Right cardiac atrium (tissue), 5 donors: Measurements from ENCODE around the gene ESR2. TPM values are rescaled to one million over a fixed set of nuclear protein-coding genes. Genes with fewer than 3 reads are reported as not detected.

Experiments
- ATAC-seq, 2 donors: fragments of 200-7000 bp; cut with Tn5 transposase; one replicate each; pipeline versions ENCODE4 v1.8.0 to v1.9.1; 2020; ENCODE audit warnings: moderate library complexity in 2 of 2, mild to moderate bottlenecking in 1 of 2
- DNase-seq, 3 donors: peaks; one replicate each; pipeline ENCODE4 v3.0.0-alpha.2; 2020
- H3K27ac ChIP-seq: one replicate; pipeline ENCODE4 v1.5.1; 2013; ENCODE audit warnings: mild to moderate bottlenecking, low read length, control low read depth, moderate library complexity
- H3K27me3 ChIP-seq: one replicate; pipeline ENCODE4 v1.6.1; 2013; ENCODE audit not compliant: control insufficient read depth, insufficient read depth
- H3K4me1 ChIP-seq: one replicate; pipeline ENCODE4 v1.6.1; 2013; ENCODE audit warnings: low read length; ENCODE audit not compliant: control insufficient read depth, insufficient read depth
- H3K4me3 ChIP-seq: one replicate; pipeline ENCODE4 v1.5.1; 2013; ENCODE audit warnings: low read length, control low read depth
- H3K9me3 ChIP-seq: one replicate; pipeline ENCODE4 v1.6.1; 2013; ENCODE audit warnings: low read length; ENCODE audit not compliant: control insufficient read depth
- WGBS: extraction: QIAGEN DNeasy Blood & Tissue Kit; methylation state at CpG from one replicate; pipeline ENCODE4 v1.1.7; 2013; 5-methylcytosine and 5-hydroxymethylcytosine counted together
- intact Hi-C, 4 donors: fragments of 100-400 bp; cut with DNase I; formaldehyde crosslinking; loops; one replicate each; pipeline versions ENCODE4 v1.11.0 to v1.14.0; 2022 to 2023
- polyA plus RNA-seq: library from polyadenylated mRNA; stranded (reverse); fragments of 200-250 nt; gene quantifications from one replicate; pipeline ENCODE4 v1.2.3, GENCODE V29; 2013
- total RNA-seq, 4 donors: library from RNA; stranded (reverse); fragmentation: NEBNext Ultra II Directional; extraction: Animal tissue kit (Norgen Biotek cat#: 25700); gene quantifications; one replicate each; pipeline ENCODE4 v1.2.1, GENCODE V29; 2021
- donor health status: healthy with polysubstance abuse.
- donor health status: DM: no; HTN: yes; CAD: no.
- donor health status: DM: no; HTN: no; CAD: no.
- donor health status: DM: no; HTN: yes; CAD: no; lungs with severe emphysema.
- donor health status: DM: yes; HTN: yes; CAD: no.

Gene ESR2
- total and polyA plus RNA-seq, 5 donors = 0.11 to 0.60 (median 0.32) TPM

DNA sequence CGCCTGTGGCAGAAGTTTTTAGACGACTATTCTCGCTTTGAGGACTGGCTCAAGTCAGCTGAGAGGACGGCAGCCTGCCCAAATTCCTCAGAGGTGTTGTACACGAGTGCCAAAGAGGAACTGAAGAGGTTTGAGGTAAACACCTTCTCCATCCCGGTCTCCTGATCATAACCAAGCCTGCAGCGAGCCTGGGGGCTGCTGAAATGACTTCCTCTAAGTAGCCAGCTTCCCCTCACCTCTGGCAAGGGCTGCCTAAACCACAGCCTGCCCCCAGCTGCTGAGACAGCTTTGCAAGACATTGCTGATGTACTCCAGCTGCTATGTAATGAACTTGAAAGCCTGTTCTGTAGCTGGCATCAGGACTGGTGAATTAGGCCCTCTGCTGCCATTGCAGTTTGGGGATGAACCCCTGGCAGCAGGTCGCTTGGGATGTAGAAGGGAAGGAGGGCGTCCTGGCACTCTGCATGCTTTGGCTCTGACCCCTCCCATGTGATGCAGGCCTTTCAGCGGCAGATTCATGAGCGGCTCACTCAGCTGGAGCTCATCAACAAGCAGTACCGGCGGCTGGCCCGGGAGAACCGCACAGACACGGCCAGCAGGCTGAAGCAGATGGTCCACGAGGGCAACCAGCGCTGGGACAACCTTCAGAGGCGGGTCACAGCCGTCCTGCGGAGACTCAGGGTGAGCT, 84.6 kb downstream of the ESR2 start:
- peak overlapping the region; percentile 79 for H3K27ac ChIP-seq
- WGBS = 40% methylated on average over 21 of the region's 21 CpGs
- DNase-seq (peak; percentile 62 to 87 (median 86)), ATAC-seq (peak; percentile 74 to 82)
- intact Hi-C loops = no loop called here
- H3K9me3 ChIP-seq = no peaks in the 10 kb centered on the region
- no peaks in the 10 kb centered on the region for H3K27me3 ChIP-seq
- peaks cover 4% of the 10 kb centered on the region for H3K4me1 ChIP-seq
- no peak overlapping the region for H3K4me3 ChIP-seq

DNA sequence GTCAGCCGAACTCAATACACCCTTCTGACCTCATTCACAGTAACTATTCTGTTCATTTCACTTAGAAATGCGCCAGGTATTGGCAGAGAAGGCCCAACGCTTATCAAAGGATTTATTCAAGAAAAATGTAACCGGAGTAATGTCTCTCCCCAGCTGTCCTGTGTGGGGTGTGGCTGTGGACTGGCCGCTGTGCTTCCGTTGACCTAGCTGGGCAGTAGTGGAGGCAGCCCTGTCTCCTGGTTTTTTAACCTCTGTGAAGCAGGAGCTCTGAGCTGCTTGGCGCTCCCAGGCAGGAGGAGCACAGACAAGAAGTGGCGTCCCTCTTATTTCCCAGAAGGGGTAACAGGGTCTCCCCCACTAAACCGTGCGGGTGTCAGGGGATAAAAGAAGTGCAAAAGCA, 85.2 kb downstream of the ESR2 start:
- no peak for DNase-seq
- intact Hi-C loops = no loop called here
- Histone ChIP-seq H3K27me3 (no peaks in the 10 kb centered on the region), H3K27ac (peak overlapping the region; percentile 79), H3K9me3 (no peaks in the 10 kb centered on the region), H3K4me3 (no peak overlapping the region), H3K4me1 (peaks cover 4% of the 10 kb centered on the region)
- 62% methylated on average over 10 of the region's 10 CpGs for WGBS
- peak; percentile 22 to 45 for ATAC-seq

DNA sequence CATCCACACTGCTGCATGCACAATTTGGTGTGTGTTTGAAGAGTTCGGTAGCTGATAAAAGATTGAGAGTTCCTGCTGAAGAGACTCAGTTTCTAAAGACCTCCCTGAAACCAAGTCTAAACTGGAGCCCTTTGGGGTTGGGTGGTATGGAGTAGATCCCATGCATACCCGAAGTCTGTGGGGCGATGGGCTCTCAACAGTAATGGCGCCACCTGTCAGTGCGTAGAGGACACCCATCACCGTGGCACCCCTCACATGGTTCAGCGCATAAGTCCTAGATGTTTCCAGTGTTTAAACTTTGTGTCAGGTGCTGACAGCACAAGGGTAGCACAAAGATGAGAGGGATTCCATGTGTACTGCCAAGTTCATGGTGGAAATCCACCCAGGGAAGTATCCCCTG, 85.9 kb downstream of the ESR2 start:
- H3K27ac ChIP-seq = no peak overlapping the region
- intact Hi-C loops = no loop called here
- ATAC-seq (no peak), DNase-seq (no peak)
- no peaks in the 10 kb centered on the region for H3K27me3 ChIP-seq
- 96% methylated on average over 7 of the region's 7 CpGs for WGBS
- H3K9me3 ChIP-seq = no peaks in the 10 kb centered on the region
- no peak overlapping the region for H3K4me3 ChIP-seq
- peaks cover 4% of the 10 kb centered on the region for H3K4me1 ChIP-seq

DNA sequence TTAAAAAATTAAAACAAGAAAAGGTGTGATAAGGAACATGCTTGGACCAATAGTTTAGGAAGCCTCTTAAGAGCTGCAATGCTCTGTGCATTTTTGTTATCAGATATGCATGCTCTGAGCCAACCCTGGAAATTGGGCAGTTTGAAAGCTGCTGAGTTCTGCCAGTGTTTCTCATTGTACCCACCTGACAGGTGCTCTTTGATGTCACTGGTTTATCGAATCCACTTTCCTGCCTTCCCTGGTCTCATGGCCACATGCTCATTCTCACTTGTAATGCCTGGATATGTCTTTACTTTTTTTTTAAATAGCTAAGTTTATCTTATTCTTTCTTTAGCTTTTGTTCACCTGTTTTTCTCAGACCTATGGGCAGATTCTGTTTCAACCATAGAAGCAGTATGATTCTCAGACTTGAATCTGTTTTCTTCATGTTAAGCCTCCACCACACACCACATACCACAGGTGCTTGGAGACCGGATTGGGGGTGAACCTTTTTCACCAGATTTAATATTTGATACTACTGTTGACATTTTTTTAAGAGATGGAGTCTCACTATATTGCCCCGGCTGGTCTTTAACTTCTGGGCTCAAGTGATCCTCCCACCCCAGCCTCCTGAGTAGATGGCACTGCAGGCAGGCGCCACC, 90.7 kb downstream of the ESR2 start:
- intact Hi-C loops = no loop called here
- Histone ChIP-seq H3K9me3 (no peaks in the 10 kb centered on the region), H3K27ac (no peak overlapping the region), H3K4me1 (peaks cover 8% of the 10 kb centered on the region), H3K27me3 (no peaks in the 10 kb centered on the region), H3K4me3 (no peak overlapping the region)
- DNase-seq (no peak), ATAC-seq (no peak)
- WGBS = 98% methylated on average over 4 of the region's 4 CpGs

DNA sequence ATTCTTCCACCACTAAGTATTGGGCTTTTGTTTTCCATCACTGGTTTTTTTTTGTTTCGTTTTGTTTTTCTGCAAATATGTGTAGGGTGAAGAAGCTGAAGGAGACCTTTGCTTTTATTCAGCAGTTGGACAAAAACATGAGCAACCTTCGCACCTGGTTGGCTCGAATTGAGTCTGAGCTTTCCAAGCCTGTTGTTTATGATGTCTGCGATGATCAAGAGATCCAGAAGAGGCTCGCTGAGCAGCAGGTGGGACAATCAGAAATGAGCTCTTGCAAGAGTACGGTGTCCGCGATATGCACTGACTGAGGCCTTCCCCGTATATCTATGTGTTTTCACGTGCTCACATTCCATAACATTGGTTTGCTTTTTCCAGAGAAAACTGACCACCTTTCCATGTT, 91.5 kb downstream of the ESR2 start:
- DNase-seq (no peak), ATAC-seq (no peak)
- H3K9me3 ChIP-seq = no peaks in the 10 kb centered on the region
- 88% methylated on average over 10 of the region's 10 CpGs for WGBS
- H3K4me1 ChIP-seq = peaks cover 8% of the 10 kb centered on the region
- no peak overlapping the region for H3K4me3 ChIP-seq
- intact Hi-C loops = no loop called here
- no peaks in the 10 kb centered on the region for H3K27me3 ChIP-seq
- H3K27ac ChIP-seq = no peak overlapping the region

DNA sequence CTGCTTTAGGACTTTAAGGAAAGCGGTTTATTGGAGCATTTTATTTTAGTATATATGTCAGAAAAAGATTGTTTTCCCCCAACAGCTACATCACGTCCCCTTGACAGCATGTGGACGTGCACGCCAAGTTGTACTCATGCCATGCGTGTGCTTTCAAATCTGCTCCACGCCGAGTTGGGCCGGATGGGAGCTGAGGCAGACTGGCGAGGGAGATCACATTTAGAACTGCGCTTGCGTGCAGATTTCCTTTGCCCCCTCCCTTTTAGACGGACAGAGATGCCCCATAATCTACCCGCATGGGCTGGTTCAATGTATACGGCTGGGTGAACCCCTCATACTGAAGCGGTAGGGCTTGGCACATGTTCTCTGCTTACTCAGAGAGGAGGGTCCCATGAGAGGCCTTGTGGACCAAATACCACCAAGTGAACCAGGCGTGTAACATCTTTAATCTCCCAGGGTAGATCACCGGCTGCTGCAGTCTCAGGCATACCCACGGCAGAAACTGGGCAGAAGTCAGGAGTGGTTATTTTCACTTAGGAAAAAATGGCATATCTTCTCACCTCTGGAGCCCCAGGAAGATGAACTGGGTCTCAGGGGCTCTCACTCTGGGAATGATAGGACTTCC, 92.1 kb downstream of the ESR2 start:
- H3K4me3 ChIP-seq = no peak overlapping the region
- ATAC-seq (no peak), DNase-seq (peak in 2 of 3 donors; percentile 56 to 65)
- peaks cover 8% of the 10 kb centered on the region for H3K4me1 ChIP-seq
- H3K9me3 ChIP-seq = no peaks in the 10 kb centered on the region
- no peak overlapping the region for H3K27ac ChIP-seq
- H3K27me3 ChIP-seq = no peaks in the 10 kb centered on the region
- intact Hi-C loops = no loop called here
- 85% methylated on average over 18 of the region's 18 CpGs for WGBS

DNA sequence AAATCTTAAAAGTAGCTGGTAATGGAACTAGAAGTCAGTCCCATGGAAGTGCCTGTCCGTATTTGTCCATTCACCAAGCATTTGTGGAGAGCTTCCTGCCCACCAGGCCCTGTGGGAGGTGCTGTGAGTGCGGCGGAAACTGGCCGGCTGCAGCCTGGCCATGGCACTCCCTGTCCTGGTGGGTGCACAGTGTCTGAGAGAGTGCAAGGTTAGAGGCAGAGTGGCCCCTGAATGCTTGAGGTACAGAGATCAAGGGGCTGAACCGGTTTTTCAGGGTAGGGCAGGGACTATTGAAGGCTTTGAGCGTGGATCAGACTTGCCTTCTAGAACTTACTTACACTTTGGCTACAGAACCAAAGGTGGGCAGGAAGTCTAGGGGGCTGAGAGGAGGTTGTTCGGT, 92.9 kb downstream of the ESR2 start:
- Histone ChIP-seq H3K27ac (peak overlapping the region; percentile 87), H3K4me3 (no peak overlapping the region), H3K9me3 (no peaks in the 10 kb centered on the region), H3K27me3 (no peaks in the 10 kb centered on the region), H3K4me1 (peaks cover 8% of the 10 kb centered on the region)
- intact Hi-C loops = no loop called here
- 84% methylated on average over 7 of the region's 7 CpGs for WGBS
- ATAC-seq (no peak), DNase-seq (no peak)

DNA sequence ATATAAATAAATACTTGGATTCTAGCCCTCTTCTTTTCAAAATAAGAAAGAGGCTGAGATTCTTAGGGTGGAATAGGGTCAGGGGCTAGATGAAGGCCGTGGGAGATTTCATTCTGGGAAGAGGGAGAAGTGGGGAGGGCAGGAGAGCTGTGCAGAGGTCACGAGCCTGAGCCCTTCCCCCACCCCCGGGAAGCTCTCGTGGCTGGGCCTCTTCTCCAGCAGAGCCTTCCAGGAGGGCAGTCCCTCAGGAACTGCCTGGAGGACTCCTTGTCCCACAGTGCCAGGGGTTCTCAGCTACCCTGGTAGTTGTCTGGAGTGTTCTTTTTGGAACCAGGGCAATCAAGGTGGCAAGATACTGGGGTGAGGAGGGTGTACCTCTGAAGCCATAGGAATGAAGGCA, 94.0 kb downstream of the ESR2 start:
- intact Hi-C loops = no loop called here
- 26% methylated on average over 4 of the region's 4 CpGs for WGBS
- peak overlapping the region; percentile 87 for H3K27ac ChIP-seq
- peaks cover 12% of the 10 kb centered on the region for H3K4me1 ChIP-seq
- H3K27me3 ChIP-seq = no peaks in the 10 kb centered on the region
- H3K9me3 ChIP-seq = no peaks in the 10 kb centered on the region
- peak; percentile 39 to 79 (median 71) for DNase-seq
- no peak overlapping the region for H3K4me3 ChIP-seq
- ATAC-seq = peak; percentile 55 to 56

DNA sequence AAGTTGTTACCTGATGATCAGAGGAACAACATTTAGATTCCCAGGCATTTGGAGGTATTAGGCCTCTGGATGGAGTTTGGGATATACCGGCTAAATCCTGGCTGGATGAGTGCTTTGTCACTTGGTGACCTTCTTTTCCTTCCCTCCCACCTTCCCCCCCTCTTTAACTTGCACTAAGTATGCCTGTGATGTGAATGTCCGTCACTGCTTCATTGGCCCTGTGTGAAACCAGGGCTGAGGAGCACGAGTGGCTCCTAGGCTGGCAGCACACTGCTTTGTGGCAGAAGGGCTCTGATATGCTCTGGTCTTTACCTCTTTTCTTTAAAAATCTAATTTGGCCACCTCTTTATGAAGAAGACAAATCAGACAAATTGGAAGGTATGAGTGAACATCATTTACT, 95.7 kb downstream of the ESR2 start:
- Histone ChIP-seq H3K4me1 (peaks cover 12% of the 10 kb centered on the region), H3K27me3 (no peaks in the 10 kb centered on the region), H3K4me3 (no peak overlapping the region), H3K9me3 (no peaks in the 10 kb centered on the region), H3K27ac (peak overlapping the region; percentile 89)
- intact Hi-C loops = no loop called here
- WGBS = 69% methylated on average over 3 of the region's 3 CpGs
- DNase-seq (no peak), ATAC-seq (peak in 1 of 2 donors; percentile 22)

DNA sequence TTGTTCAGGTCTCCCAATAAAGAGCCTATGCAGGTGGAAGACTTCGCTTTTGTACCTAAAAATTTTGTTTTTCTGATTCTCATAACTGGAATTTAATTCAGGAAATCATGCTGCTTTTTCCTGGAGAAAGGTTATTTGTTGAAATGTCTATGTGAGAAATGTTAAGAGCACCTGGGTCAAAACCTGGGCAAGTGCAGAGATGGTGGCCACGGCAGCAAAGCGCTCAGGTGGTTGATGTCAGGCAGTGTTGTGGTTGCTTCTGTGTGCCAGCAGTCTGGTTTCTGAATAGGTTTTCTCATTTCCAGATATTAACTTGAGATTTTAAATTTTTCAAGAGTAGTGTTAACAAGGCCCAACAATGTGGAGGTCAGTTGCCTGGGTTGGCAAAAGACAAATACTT, 96.2 kb downstream of the ESR2 start:
- H3K4me3 ChIP-seq = peak overlapping the region; percentile 12
- ATAC-seq (no peak), DNase-seq (no peak)
- H3K4me1 ChIP-seq = peaks cover 12% of the 10 kb centered on the region
- intact Hi-C loops = no loop called here
- peak overlapping the region; percentile 89 for H3K27ac ChIP-seq
- no peaks in the 10 kb centered on the region for H3K9me3 ChIP-seq
- 76% methylated on average over 3 of the region's 3 CpGs for WGBS
- no peaks in the 10 kb centered on the region for H3K27me3 ChIP-seq

DNA sequence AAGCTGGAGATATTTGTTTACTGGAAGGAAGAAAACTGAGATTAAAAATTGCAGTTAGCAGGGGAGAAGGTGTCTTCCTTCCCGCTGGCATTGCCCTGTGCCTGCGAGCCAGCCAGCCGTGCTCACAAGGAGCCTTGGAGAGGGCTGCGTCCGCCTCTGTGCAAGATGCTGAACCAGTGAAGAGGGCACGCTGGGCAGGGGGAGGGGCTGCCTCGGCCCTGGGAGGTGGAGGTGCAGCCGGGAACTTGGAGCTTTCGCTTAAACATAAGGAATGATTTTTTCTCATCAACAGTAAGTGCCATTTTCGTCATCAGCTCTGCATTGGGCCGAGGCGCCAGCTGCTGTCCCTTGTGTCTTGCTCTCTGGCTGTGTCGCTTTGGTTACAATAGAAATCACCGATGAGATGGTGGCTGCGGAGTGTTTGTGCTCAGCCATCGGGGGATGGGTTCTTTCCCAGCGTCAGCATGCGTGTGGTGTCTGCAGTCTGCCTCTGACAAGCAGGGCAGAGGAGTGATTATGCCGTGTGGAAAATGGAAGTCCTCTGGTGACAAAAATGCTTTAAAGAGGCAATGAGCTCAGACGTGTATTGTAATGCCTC, 97.3 kb downstream of the ESR2 start:
- Histone ChIP-seq H3K4me3 (peak overlapping the region; percentile 12), H3K27ac (peak overlapping the region; percentile 90), H3K4me1 (peaks cover 12% of the 10 kb centered on the region), H3K27me3 (no peaks in the 10 kb centered on the region), H3K9me3 (no peaks in the 10 kb centered on the region)
- DNase-seq (peak; percentile 45 to 79 (median 79)), ATAC-seq (peak; percentile 81 to 84)
- 10% methylated on average over 20 of the region's 20 CpGs for WGBS
- intact Hi-C loops = no loop called here
